ENCODE measurements around the gene MEGF9. TPM values are rescaled to one million over a fixed set of nuclear protein-coding genes. Genes with fewer than 3 reads are reported as not detected.

Gene MEGF9
- total and polyA plus RNA-seq, 2 of the 13 experiments (the other 11 are each of a cell fraction or from before 2014, with no cell fraction given) = 3.1 to 3.3 TPM

DNA sequence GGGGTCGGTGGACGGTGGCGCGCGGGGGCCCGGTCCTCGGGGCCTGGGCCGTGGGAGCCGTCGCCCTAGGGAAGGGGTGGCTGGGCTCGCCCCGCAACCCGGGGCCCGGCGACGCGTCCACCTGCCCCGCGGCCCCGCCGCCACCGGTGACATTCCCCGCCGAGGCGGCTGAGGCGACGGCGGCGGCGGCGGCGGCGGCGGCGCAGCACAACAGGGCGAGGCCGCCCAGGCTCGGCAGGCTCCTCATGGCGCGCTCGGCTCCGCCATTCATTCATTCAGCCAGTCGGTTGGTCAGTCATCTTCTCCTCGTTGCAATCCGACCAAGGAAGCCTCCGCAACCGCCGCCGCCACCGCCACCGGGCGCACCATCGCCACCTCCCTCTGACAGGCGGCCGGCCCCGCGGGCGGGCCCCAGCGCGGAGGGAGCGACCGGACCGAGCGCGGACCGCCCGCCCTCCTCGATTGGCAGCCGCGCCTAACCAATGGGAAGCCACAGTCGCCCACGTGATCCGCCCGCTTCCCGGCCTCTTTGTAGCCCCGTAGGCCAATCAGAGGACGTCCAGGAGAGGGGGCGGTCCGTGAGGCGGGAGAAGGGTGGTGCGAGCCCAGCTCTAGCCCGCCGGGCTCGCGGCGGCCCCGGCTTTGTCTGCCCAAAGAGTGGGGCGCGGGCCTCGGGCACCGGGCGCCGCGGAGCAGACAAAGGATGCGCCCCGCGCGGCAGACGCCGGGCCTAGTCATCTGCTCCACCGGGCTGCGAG, at the start of gene MEGF9 (continued):
- TF ChIP-seq AHDC1 (CRISPR knock-in tag; IDR thresholded peaks at IDR 0.05; ENCODE audit: borderline replicate concordance) (no peak), ZNF30 (CRISPR knock-in tag; IDR thresholded peaks at IDR 0.05) (no peak), ZNF691 (CRISPR knock-in tag; IDR thresholded peaks at IDR 0.05; ENCODE audit: borderline replicate concordance, low read depth) (0 out of 2 replicates have a peak, but pooled peaks have one; percentile 23), HMGXB4 (CRISPR knock-in tag; IDR thresholded peaks at IDR 0.05; ENCODE audit: borderline replicate concordance in 1 of 2, low read depth in 1 of 2) (peak; percentile 46 to 54; a peak in 2 of 4 replicates), CREB1 (IDR thresholded peaks at IDR 0.05) (peak; percentile 32; the same call in 1 of the 2 replicates), CREB1 (CRISPR knock-in tag; IDR thresholded peaks at IDR 0.05) (no peak), RXRA (CRISPR knock-in tag; IDR thresholded peaks at IDR 0.05) (no peak; the same call in 1 of the 2 replicates), ZSCAN20 (CRISPR knock-in tag; IDR thresholded peaks at IDR 0.05; ENCODE audit: borderline replicate concordance) (peak; percentile 69; the same call in 1 of the 2 replicates), ARNT2 (CRISPR knock-in tag; IDR thresholded peaks at IDR 0.05; ENCODE audit: low read depth) (0 out of 2 replicates have a peak, but pooled peaks have one; percentile 49), ZSCAN25 (CRISPR knock-in tag; IDR thresholded peaks at IDR 0.05) (peak; percentile 57; the same call in 1 of the 2 replicates), ZNF841 (CRISPR knock-in tag; IDR thresholded peaks at IDR 0.05; ENCODE audit: borderline replicate concordance) (no peak)
- TF ChIP-seq, protein P1, sequence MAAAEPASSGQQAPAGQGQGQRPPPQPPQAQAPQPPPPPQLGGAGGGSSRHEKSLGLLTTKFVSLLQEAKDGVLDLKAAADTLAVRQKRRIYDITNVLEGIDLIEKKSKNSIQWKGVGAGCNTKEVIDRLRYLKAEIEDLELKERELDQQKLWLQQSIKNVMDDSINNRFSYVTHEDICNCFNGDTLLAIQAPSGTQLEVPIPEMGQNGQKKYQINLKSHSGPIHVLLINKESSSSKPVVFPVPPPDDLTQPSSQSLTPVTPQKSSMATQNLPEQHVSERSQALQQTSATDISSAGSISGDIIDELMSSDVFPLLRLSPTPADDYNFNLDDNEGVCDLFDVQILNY (CRISPR knock-in tag; conservative IDR thresholded peaks at IDR 0.05) = 0 out of 2 replicates have a peak, but pooled peaks have one; percentile 39
- TF ChIP-seq, protein P2, sequence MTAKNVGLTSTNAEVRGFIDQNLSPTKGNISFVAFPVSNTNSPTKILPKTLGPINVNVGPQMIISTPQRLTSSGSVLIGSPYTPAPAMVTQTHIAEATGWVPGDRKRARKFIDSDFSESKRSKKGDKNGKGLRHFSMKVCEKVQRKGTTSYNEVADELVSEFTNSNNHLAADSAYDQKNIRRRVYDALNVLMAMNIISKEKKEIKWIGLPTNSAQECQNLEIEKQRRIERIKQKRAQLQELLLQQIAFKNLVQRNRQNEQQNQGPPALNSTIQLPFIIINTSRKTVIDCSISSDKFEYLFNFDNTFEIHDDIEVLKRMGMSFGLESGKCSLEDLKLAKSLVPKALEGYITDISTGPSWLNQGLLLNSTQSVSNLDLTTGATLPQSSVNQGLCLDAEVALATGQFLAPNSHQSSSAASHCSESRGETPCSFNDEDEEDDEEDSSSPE (CRISPR knock-in tag; IDR thresholded peaks at IDR 0.05) = peak; percentile 71
